Brain microvascular endothelial cell (primary cell): Measurements from ENCODE around the gene FAM53B.

ENCODE experiments used
- DNase-seq: peaks from one replicate; pipeline ENCODE4 v3.0.0-alpha.2; 2020
- H3K27ac ChIP-seq: fragments of 250-450 bp; sonication (Bioruptor Pico); 2 replicates; pipeline ENCODE4 v1.5.1; 2020; ENCODE audit warnings: mild to moderate bottlenecking, moderate library complexity
- H3K27me3 ChIP-seq: fragments of 250-450 bp; sonication (Bioruptor Pico); replicated peaks from 2 replicates; pipeline ENCODE4 v1.5.1; 2020; ENCODE audit warnings: mild to moderate bottlenecking
- H3K36me3 ChIP-seq: fragments of 250-450 bp; sonication (Bioruptor Pico); replicated peaks from 2 replicates; pipeline ENCODE4 v1.5.1; 2020; ENCODE audit warnings: mild to moderate bottlenecking
- H3K4me3 ChIP-seq: 2 replicates; pipeline ENCODE4 v1.5.1; 2011; ENCODE audit warnings: low read depth, mild to moderate bottlenecking, control low read depth, low read length, moderate library complexity
- in situ Hi-C: cut with HindIII; loops from 2 replicates; pipeline ENCODE4 v1.10.0; 2017; ENCODE audit warnings: low sequenced_read_pairs, low pct_ligation_motif_present
- TF ChIP-seq, protein P1 (sequence below): IDR thresholded peaks from 2 replicates; pipeline ENCODE4 v1.5.1; 2011; ENCODE audit warnings: low read depth, mild to moderate bottlenecking, moderate library complexity, low read length, control low read depth, inconsistent platforms; ENCODE audit errors: missing control alignments

Gene FAM53B

DNA sequence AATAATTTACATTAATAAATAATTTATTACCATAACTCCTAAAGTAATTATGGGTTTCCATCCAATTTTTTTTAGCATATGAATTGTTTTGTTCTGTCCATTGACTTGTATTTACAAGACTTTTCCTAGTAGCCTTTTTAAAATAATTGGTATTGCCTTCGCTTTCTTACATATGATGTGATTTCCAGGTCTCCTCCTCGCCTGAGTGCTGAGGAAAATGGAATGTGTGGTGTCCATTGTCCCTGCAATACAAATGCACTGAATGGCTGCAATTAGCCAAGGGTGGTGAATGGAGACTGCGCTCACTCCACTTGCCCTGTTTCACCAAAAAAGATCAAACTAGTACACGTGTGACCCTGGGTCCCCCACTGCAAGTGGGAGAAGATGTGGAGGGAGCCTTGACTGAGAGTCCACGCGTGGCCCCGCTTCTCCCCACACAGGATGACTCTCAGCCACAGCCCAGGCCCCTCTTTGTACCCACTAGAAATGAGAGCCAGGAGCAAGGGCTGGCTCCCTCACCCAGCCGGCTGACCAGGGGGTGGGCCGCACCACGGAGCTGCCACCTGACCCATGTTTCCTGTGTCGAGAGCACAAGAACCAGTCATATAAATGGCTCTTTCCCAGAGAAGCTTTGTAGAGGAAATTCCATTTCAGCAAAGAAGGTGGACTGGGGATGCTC is 52.6 kb downstream of the FAM53B start:
- Histone ChIP-seq H3K36me3 (peaks cover 8% of the 10 kb centered on the region), H3K27me3 (no peaks in the 10 kb centered on the region), H3K4me3 (no peak overlapping the region), H3K27ac (no peak overlapping the region)
- TF ChIP-seq, protein P1, sequence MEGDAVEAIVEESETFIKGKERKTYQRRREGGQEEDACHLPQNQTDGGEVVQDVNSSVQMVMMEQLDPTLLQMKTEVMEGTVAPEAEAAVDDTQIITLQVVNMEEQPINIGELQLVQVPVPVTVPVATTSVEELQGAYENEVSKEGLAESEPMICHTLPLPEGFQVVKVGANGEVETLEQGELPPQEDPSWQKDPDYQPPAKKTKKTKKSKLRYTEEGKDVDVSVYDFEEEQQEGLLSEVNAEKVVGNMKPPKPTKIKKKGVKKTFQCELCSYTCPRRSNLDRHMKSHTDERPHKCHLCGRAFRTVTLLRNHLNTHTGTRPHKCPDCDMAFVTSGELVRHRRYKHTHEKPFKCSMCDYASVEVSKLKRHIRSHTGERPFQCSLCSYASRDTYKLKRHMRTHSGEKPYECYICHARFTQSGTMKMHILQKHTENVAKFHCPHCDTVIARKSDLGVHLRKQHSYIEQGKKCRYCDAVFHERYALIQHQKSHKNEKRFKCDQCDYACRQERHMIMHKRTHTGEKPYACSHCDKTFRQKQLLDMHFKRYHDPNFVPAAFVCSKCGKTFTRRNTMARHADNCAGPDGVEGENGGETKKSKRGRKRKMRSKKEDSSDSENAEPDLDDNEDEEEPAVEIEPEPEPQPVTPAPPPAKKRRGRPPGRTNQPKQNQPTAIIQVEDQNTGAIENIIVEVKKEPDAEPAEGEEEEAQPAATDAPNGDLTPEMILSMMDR: no peak
- no peak for DNase-seq
- in situ Hi-C loops: no loop called here

DNA sequence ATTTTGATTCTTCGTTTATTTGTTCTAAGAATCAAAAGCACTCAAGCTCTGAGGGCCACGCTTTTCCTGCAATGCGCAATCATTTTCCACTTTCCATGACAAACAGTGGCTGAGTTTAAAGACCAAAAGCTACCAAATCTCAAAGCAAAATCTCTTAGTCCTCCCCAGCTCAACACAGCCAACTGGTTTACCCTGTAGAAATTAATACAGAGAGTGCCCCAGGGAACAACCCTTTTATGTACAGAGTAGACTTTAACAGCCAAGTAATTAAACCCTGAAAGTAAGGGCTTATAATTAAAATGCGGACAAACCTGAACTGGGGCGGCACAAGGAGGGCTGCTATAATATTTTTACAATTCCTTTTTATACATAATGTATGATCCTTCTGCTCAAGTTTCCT is 53.2 kb downstream of the FAM53B start:
- Histone ChIP-seq H3K27ac (no peak overlapping the region), H3K27me3 (no peaks in the 10 kb centered on the region), H3K36me3 (peaks cover 8% of the 10 kb centered on the region), H3K4me3 (no peak overlapping the region)
- in situ Hi-C loops: no loop called here
- no peak for DNase-seq
- TF ChIP-seq, protein P1: no peak

DNA sequence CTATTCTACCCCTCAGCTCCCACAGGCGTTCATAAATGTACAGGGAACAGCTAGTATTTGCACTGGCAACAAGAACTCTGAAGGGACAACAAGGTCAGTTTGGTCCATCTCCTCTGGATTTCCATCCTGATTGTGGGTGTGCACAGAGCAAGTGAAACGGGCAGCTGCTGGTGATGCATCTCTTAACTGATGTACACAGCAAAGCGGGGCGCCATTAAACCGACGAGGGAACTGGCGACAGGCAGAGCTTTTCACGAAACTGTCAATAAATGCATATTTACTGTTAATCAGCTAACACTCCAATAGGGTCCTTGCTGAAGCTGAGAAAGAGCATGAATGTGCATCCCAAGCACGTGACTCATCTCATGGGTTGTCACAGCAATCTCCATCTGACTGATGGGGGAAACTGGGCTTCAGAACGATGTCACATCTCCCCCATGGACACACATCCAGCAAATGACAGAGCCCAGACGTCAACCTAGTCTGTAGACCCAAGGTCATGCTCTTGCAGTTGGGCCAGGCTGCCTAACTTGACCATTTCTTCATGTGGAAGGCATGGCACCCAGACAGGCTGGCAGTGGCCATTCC is 54.2 kb downstream of the FAM53B start:
- Histone ChIP-seq H3K27ac (no peak overlapping the region), H3K36me3 (peaks cover 5% of the 10 kb centered on the region), H3K27me3 (no peaks in the 10 kb centered on the region), H3K4me3 (no peak overlapping the region)
- no peak for DNase-seq
- TF ChIP-seq, protein P1: no peak
- in situ Hi-C loops: no loop called here

DNA sequence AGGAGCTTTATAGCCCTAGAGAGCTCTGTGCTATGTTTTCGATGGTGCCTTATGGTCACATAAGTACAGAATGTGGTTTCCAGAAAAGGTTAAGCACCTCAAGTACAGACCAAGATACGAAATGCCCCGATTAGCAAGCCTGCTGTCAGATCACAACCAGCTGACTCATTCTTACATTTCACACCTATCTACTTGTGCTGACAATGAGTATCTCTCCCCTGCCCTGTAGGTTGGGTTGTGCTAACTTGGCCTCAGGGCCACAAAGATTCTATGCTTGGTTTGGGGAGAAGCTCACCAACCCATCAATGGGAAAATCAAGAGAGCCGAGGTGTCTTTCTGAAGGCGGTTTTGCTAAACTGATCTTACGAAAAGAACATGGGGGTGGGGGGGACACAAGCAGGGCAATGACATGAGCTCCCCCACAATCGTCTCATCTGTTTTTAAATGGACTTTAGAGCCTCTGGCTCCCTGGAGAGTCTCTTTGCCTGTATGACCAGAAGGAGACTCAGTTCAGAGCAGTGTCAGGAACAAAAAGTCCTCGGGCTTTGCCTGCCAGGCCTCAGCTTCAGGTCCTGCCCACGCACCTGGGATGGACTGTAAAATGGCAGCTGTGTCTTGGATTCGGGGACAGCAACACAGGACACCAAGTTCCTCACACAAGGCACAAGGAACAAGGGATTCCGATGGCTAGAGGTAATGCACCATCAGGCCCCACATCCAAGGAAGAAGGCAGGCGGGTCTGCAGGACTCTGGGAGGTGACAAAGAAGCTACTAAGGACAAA is 55.1 kb downstream of the FAM53B start:
- in situ Hi-C loops: no loop called here
- TF ChIP-seq, protein P1: no peak
- no peak for DNase-seq
- Histone ChIP-seq H3K27me3 (no peaks in the 10 kb centered on the region), H3K36me3 (peaks cover 2% of the 10 kb centered on the region), H3K27ac (no peak overlapping the region), H3K4me3 (no peak overlapping the region)

DNA sequence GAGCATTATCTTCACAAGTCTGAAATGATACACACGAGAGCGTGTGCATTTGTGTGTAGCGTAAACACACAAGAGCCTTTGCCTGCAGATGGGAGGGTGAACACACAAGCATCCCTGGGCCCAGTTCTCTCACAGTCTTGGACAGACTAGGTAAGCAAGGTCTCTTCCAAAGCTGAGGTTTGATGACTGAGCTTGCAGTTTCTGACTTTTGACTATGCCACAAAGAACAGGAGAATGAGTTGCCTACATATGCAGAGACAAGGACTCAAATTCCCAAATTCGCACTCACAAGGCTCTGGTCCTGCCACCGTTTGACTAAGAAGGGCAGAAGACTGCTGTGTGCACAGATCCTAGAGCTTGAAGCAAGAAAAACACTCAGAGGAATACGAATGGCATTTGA is 55.8 kb downstream of the FAM53B start:
- Histone ChIP-seq H3K4me3 (no peak overlapping the region), H3K27ac (no peak overlapping the region), H3K36me3 (peaks cover 2% of the 10 kb centered on the region), H3K27me3 (no peaks in the 10 kb centered on the region)
- in situ Hi-C loops: no loop called here
- TF ChIP-seq, protein P1: no peak
- no peak for DNase-seq
